Measurements from ENCODE around the gene SNRPD2.
"Not testable (repeated sequence)": the region's sequence is repeated elsewhere in the genome, so short reads cannot be mapped to it uniquely, and the experiment has no call there.

Gene SNRPD2

DNA sequence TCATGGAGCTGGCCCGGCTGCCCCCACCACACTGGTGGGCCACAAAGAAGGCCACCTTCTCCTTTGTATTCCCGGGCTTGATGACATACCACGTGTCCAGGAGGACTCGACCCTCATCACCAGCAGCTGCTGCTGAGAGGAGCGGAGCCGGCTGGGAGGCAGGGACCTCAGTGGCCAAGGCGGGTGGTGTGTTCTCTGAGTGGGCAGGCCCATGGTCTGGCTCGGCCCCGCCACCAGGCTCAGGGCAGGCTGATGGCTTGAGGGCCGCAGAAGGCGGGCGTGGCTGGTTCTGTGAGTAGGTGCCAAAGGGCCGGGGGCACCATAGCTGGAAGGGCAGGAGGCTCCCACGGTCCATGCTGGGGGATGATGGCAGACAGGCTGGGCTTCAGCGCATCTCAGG lies 21.4 kb upstream of the SNRPD2 start:
- no peaks in the 10 kb centered on the region for H3K9me3 Mint-ChIP-seq
- peaks cover 25 to 26% of the 10 kb centered on the region in 2 donors for H3K36me3 Mint-ChIP-seq
- no peak overlapping the region for H3K27ac Mint-ChIP-seq
- DNase-seq (no peak), ATAC-seq (replicated peaks) (no peak)
- no peak overlapping the region for H3K4me3 Mint-ChIP-seq
- H3K27me3 Mint-ChIP-seq = no peaks in the 10 kb centered on the region
- H3K4me1 Mint-ChIP-seq = peaks cover 19 to 44% of the 10 kb centered on the region in 2 donors

DNA sequence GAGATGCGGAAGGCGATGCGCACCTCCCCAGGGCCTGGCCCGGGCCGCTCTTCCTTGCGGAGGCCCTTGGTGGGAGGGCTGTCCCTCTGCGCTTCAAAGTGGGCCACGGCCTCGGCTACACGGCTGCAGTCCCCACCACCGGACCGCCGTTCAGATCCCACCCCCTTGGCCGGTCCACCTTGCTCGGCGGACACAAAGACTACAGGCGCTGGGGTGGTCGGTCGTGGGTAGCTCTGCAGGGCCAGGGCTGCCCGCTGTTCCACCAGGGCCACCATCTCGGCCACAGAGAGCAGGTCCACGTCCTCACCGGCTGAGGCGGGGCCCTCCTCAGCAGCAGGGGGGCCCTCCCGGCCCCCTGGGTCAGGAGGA lies 20.9 kb upstream of the SNRPD2 start:
- ATAC-seq (replicated peaks) = no peak

DNA sequence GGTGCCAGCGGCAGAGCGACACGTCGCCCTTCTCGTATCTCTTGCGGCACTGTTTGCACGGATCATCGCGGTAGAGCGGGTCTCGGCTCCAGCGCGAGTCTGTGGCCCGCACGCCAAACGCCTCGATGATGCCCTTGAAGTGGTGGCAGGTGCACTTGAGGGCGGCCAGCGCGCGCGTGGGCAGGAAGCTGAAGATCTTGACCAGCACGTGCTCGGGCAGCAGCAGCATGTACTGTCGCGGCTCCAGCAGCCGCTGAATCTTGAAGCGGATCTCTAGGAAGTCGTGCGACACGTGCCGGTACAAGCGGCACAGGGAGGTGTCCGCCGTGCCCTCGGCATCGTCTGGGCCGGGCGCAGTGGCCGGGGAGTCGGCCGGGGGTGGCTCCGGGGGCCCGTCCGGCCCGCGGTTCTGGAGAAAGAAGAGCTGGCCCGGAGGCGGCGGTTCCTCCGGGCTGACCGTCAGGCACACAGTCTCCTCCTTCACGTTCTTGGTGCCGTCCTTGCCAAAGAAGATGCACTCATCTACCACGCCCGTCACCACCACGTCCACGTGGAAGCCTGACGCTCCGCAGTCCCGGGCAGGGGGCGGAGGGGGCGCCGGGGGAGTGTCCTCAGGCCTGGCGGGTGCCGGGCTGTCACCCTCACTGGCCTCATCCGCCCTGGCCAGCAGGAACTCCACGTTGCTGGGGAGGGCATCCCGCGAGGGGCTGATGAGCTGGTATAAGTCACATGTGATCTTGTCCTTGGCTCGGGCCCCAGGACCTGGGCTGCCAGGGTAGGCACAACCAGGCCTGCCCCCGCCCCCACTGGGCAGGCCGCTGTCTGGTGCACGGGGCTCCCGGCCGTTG lies 20.3 kb upstream of the SNRPD2 start:
- Mint-ChIP-seq H3K4me3 (no peak overlapping the region), H3K9me3 (no peaks in the 10 kb centered on the region), H3K27ac (no peak overlapping the region), H3K27me3 (no peaks in the 10 kb centered on the region), H3K4me1 (peaks cover 16 to 40% of the 10 kb centered on the region in 2 donors), H3K36me3 (peaks cover 25 to 26% of the 10 kb centered on the region in 2 donors)
- DNase-seq = no peak
- ATAC-seq (replicated peaks) = no peak

More for the DNA sequence above, 20.9 kb upstream of the SNRPD2 start:
- Mint-ChIP-seq H3K9me3 (no peaks in the 10 kb centered on the region), H3K36me3 (peaks cover 25 to 26% of the 10 kb centered on the region in 2 donors), H3K27ac (no peak overlapping the region), H3K4me3 (no peak overlapping the region), H3K4me1 (peaks cover 16 to 41% of the 10 kb centered on the region in 2 donors), H3K27me3 (no peaks in the 10 kb centered on the region)
- no peak for DNase-seq

DNA sequence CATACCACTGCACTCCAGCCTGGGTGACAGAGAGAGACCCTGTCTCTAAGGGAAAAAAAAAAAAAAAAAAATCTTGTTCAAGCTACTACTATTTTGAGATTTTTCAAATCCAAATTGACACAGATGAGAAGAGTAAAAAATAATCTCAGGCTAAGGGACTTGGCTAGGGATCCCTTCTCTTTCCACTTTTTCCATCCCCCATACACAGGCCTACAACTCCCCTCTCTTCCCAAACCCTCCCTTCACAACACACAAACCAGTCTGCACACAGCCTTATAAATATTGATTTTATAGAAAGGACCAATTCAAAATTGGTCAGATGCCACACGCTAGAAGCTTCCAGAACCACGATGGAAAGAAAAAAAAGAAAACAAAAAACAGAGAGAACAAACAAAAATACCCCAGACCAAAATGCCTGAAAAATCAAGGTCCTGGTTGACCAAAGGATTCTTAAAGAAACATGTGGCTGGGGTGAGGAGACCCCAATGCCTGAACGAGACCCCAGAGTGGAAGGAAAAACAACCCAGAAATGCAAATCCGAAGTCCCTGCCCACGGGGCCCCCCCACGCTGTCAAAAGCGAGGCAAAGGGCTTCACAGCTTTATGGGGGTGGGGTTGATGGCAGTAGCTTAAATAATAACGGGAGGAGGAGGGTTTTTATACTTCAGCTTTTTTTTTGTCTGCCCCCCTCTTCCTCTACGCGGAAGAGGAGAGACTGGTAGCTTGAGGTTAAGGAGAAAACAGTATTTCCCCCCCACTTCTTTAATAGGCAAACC lies 18.8 kb upstream of the SNRPD2 start:
- Mint-ChIP-seq H3K4me3 (no peak overlapping the region), H3K27ac (no peak overlapping the region), H3K36me3 (peaks cover 29% of the 10 kb centered on the region in 2 donors)

DNA sequence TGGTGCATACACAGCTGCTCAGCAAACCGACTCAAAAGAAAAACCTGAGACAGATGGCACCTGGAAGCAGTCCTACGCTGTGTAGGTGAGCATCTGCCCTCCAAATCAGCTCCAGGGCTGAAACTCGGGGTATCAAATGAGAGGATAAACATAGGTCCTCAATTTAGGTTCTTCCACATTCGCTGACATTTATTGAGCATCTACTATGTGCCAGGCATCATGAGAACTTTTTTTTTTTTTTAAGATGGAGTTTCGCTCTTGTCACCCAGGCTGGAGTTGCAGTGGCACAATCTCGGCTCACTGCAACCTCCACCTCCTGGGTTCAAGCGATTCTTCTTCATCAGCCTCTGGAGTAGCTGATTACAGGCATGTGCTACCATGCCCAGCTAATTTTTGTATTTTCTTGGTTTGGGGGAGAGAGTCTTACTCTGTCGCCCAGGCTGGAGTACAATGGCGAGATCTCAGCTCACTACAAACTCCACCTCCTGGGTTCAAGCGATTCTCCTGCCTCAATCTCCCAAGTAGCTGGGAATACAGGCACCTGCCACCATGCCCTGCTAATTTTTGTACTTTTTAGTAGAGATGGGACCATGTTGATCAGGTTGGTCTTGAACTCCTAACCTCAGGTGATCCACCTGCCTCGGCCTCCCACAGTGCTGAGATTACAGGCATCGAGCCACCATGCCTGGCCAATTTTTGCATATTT lies 14.1 kb upstream of the SNRPD2 start:
- Mint-ChIP-seq H3K9me3 (no peaks in the 10 kb centered on the region), H3K4me3 (peak overlapping the region in 1 of 2 donors; percentile 32), H3K27ac (peak overlapping the region; percentile 47), H3K27me3 (no peaks in the 10 kb centered on the region), H3K4me1 (peaks cover 8 to 32% of the 10 kb centered on the region in 2 donors), H3K36me3 (peaks cover 36 to 39% of the 10 kb centered on the region in 2 donors)
- DNase-seq = no peak
- ATAC-seq (replicated peaks) = no peak

More for the DNA sequence above, 18.8 kb upstream of the SNRPD2 start:
- DNase-seq (no peak), ATAC-seq (replicated peaks) (no peak)
- no peaks in the 10 kb centered on the region for H3K9me3 Mint-ChIP-seq
- peaks cover 9 to 38% of the 10 kb centered on the region in 2 donors for H3K4me1 Mint-ChIP-seq
- H3K27me3 Mint-ChIP-seq = no peaks in the 10 kb centered on the region

DNA sequence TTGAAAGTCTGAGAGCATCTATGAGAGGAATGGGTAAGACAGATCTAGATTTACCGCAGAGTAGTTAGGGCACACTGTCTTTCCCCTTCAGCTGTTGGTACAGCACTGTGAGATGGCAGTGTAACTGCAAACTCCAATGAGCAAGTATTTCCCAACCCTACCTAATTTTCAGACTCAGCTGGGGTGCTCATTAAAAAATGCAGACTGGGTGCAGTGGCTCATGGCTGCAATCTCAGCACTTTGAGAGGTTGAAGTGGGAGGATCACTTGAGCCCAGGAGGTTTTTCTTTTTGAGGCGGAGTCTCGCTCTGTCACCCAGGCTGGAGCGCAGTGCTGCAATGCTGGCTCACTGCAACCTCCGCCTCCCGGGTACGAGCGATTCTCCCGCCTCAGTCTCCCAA lies 13.4 kb upstream of the SNRPD2 start:
- Mint-ChIP-seq H3K4me1 (peaks cover 6 to 25% of the 10 kb centered on the region in 2 donors), H3K4me3 (no peak overlapping the region), H3K36me3 (peaks cover 31 to 33% of the 10 kb centered on the region in 2 donors), H3K27me3 (no peaks in the 10 kb centered on the region), H3K9me3 (no peaks in the 10 kb centered on the region), H3K27ac (no peak overlapping the region)
- ATAC-seq (replicated peaks) (no peak), DNase-seq (no peak)

DNA sequence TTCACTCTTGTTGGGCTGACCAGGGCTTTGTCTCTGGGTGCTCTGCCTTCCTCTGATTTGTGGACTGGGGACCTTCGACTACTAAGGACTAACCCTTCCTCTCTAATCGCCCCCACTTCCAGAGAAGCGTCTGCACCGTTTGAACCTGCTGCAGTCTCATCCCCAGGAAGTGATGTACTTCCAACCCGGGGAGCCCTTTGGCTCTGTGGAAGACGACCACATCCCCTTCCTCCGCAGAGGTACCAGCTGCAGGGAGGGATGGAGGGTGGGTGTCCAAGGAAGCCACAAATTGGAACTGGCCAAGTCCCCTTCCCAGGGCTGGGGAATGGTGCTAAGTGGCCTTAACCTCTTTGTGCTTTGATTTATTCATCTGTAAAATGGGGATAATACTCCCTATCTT lies 9.9 kb upstream of the SNRPD2 start:
- no peak for ATAC-seq (replicated peaks)
- Mint-ChIP-seq H3K9me3 (no peaks in the 10 kb centered on the region), H3K27ac (peak overlapping the region; percentile 14), H3K36me3 (peaks cover 27 to 36% of the 10 kb centered on the region in 2 donors), H3K27me3 (no peaks in the 10 kb centered on the region), H3K4me3 (no peak overlapping the region), H3K4me1 (peaks cover 9 to 26% of the 10 kb centered on the region in 2 donors)
- DNase-seq = no peak

DNA sequence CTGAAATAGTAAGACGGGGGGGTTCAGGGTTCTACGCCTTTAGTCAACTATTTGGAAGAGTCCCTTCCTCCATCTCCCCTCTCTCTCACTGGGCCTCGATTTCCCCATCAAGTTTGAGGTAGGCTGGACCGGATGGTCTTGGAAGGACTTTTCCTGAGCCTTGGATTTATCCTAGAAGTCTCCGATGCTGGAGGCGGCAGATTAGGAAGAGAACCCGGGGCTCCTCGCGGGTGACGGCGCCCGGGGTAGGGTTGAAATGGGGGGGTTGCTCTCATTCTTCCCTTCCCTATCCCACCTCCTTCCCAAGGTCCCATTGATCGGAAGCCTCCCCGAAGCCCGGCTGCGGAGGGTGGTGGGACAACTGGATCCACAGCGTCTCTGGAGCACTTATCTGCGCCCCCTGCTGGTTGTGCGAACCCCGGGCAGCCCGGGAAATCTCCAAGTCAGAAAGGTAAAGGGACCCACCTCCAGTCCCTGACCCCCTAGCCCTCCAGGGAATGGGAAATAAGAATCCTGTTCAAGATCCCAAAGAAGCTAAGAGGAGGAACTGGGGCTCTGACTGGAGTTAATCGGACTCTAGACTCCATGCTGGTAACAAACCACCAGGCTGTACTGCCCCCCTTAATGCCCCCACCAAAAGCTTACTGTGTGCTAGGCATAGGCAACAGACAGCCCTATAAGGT lies 1.5 kb upstream of the SNRPD2 start:
- DNase-seq = peak; percentile 73
- peaks cover 23 to 38% of the 10 kb centered on the region in 2 donors for H3K4me1 Mint-ChIP-seq
- peak overlapping the region; percentile 86 to 95 for H3K4me3 Mint-ChIP-seq

DNA sequence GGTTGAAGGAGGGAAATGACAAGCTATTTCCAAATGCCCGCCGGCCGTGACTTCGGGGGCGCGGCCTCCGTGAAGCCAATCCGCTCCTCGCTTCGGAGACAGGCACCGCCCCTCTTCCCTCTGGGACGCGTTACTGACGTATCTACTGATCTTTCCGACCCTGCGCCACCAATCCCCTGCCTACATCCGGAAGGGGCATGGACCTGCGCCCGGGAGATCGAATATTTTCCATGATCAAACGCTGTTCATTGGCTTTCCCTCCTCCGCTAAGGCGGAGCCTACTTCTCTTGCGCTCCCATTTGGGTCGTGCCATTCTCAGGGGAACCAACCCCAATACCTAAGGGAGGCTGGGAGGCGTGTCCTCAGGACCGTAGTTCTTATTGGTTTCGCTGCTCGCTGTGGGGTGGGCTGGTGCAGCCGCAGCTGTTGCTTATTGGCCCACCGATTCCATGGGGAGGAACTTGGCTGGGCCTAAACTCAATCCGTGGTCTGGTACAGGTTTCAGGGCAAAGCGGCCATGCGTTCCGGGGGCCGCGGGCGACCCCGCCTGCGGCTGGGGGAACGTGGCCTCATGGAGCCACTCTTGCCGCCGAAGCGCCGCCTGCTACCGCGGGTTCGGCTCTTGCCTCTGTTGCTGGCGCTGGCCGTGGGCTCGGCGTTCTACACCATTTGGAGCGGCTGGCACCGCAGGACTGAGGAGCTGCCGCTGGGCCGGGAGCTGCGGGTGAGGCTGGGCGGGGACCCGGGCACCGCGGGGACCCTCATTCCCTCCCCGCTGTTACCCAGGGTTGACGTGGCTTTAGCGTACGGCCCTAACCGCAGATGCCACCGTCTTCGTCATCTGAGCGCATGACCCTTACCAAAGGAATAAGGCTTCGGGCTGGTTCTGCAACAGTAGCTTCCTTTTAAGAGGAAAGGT lies 693 bp upstream of the SNRPD2 start, which contains the start of gene QPCTL:
Gene QPCTL, plus strand, starts transcription at position 480 of the 919 bp plus-strand sequence. Its CDS starts 38 bp downstream, at position 518.
- ATAC-seq (replicated peaks) (peak; percentile 87 to 89), DNase-seq (peak; percentile 99)
- Mint-ChIP-seq H3K36me3 (peaks cover 29 to 47% of the 10 kb centered on the region in 2 donors), H3K27me3 (no peaks in the 10 kb centered on the region), H3K27ac (peak within 1 kb of the TSS; percentile 98), H3K4me1 (peaks cover 21 to 34% of the 10 kb centered on the region in 2 donors), H3K9me3 (no peaks in the 10 kb centered on the region), H3K4me3 (peak within 1 kb of the TSS; percentile 86 to 95)

More for the DNA sequence above, 1.5 kb upstream of the SNRPD2 start:
- peak; percentile 13 to 15 for ATAC-seq (replicated peaks)
- Mint-ChIP-seq H3K9me3 (no peaks in the 10 kb centered on the region), H3K27ac (peak overlapping the region; percentile 98), H3K36me3 (peaks cover 32 to 51% of the 10 kb centered on the region in 2 donors), H3K27me3 (no peaks in the 10 kb centered on the region)

DNA sequence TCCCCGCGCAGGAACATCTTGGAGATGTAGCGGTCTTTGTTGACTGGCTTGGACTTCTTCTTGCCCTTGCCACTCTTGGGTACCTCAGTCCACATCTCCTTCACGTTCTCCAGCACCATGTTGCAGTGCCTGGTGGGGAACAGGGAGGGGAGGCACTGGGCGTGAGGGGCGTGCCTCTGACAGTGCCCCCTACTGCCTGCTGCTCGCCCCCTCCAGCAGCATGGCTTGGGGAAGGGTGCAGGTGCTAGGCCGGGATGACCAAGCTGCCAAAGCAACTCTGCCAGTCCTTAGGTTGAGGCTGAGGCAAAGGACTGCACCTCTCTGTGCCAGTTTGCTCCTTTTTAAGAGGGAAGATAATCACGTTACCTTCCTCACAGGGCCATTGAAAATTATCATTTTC lies 4.2 kb downstream of the SNRPD2 start:
- Mint-ChIP-seq H3K9me3 (no peaks in the 10 kb centered on the region), H3K27me3 (no peaks in the 10 kb centered on the region), H3K4me1 (peaks cover 8 to 15% of the 10 kb centered on the region in 2 donors), H3K4me3 (no peak overlapping the region), H3K36me3 (peaks cover 35 to 60% of the 10 kb centered on the region in 2 donors), H3K27ac (no peak overlapping the region)
- ATAC-seq (replicated peaks) = no peak
- no peak for DNase-seq

DNA sequence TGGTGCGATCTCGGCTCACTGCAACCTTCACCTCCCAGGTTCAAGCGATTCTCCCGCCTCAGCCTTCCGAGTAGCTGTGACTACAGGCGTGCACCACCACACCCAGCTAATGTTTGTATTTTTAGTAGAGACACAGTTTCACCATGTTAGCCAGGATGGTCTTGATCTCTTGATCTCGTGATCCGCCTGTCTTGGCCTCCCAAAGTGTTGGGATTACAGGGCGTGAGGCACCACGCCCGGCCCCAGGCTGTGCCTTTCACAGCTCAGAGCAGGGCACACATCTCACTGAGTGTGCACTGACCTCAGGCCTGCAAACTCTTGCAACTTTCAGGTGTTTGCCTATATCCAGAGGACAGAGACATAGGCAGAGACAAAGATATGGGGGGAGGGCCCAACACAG lies 6.7 kb downstream of the SNRPD2 start:
- Mint-ChIP-seq H3K27ac (peak overlapping the region; percentile 70), H3K36me3 (peaks cover 38 to 55% of the 10 kb centered on the region in 2 donors), H3K4me1 (peaks cover 9 to 21% of the 10 kb centered on the region in 2 donors)
- not testable (repeated sequence) for H3K4me3 Mint-ChIP-seq; H3K27me3 Mint-ChIP-seq; ATAC-seq (replicated peaks); H3K9me3 Mint-ChIP-seq; DNase-seq

DNA sequence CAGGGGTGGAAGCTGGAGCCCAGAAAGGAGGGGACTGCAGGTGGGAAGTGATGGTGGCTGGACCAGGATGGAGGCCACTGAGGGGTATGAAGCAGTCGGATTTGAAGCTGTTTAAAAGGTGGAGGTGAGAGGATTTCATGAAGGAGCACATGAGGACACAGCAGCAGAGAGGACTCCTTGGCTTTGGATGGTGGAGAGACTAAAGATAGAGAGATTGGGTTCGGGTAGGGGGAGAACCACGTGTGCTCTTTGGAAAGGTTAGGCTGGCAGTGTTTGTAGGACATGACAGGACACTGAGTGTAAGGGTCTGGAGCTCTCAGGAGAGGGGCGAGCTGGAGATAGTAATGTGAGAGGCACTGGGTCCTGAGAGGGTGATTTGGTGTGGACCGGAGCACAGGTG lies 8.8 kb downstream of the SNRPD2 start:
- Mint-ChIP-seq H3K27me3 (peaks cover 10 to 15% of the 10 kb centered on the region in 2 donors), H3K4me1 (peaks cover 8 to 19% of the 10 kb centered on the region in 2 donors), H3K27ac (peak overlapping the region; percentile 14), H3K4me3 (no peak overlapping the region), H3K9me3 (no peaks in the 10 kb centered on the region), H3K36me3 (peaks cover 32 to 46% of the 10 kb centered on the region in 2 donors)
- DNase-seq (no peak), ATAC-seq (replicated peaks) (no peak)

DNA sequence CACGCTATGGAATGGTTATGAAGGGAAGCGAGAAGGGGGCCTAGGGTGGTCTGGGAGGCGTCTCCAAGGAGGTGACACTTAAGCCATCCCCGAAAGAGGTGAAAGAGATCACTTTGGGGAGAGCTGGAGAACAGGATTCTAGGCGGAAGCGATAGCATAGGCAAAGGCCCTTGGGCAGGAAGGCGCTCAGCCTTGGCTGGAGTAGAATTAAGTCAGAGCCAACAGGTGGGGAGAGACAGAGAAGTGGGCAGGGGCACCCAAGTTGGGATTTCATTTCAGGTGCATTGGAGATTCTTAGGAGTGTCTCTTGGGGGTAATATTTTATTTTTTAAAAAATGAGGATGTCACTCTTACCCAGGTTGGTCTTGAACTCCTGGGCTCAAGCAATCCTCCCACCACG lies 9.6 kb downstream of the SNRPD2 start:
- Mint-ChIP-seq H3K4me3 (no peak overlapping the region), H3K27ac (peak overlapping the region; percentile 22), H3K4me1 (peaks cover 13 to 27% of the 10 kb centered on the region in 2 donors), H3K36me3 (peaks cover 32 to 43% of the 10 kb centered on the region in 2 donors), H3K9me3 (no peaks in the 10 kb centered on the region), H3K27me3 (peaks cover 18 to 23% of the 10 kb centered on the region in 2 donors)
- no peak for ATAC-seq (replicated peaks)
- DNase-seq = no peak
